GM12891 (cell line): ENCODE data around the gene RNF31.

Source experiments
- DNase-seq: peaks from one replicate; pipeline ENCODE4 v3.0.0; 2011; ENCODE audit warnings: low spot score; ENCODE audit not compliant: insufficient read length
- FAIRE-seq: peaks from 2 replicates; lab custom pipeline; 2011; peaks lifted over from hg19 to GRCh38; lab: Jason Lieb, UNC
- PAX5 ChIP-seq: IDR thresholded peaks from 2 replicates; pipeline ENCODE4 v1.6.1; 2011; ENCODE audit warnings: low read length, moderate library complexity, mild to moderate bottlenecking; ENCODE audit not compliant: insufficient read depth, severe bottlenecking
- POLR2A ChIP-seq: IDR thresholded peaks from 2 replicates; pipeline ENCODE4 v1.6.1; 2011; ENCODE audit warnings: low read depth, low read length, control low read depth
- POLR2AphosphoS5 ChIP-seq: IDR thresholded peaks from 2 replicates; pipeline ENCODE4 v1.6.1; 2011; ENCODE audit warnings: low read depth, low read length, control low read depth
- POU2F2 ChIP-seq: IDR thresholded peaks from 2 replicates; pipeline ENCODE4 v1.6.1; 2011; ENCODE audit warnings: low read depth, mild to moderate bottlenecking, control low read depth, low read length, moderate library complexity
- SPI1 ChIP-seq: IDR thresholded peaks from 2 replicates; pipeline ENCODE4 v1.6.1; 2011; ENCODE audit warnings: low read depth, low read length, control low read depth
- TAF1 ChIP-seq: IDR thresholded peaks from 2 replicates; pipeline ENCODE4 v1.6.1; 2011; ENCODE audit warnings: low read depth, low read length, control low read depth

The RNF31 gene

GRCh38 chr14:24116128-24116814 lies 31.0 kb upstream of the RNF31 start:
- DNase-seq, result no peak
- FAIRE-seq, result no peak
- TF ChIP-seq TAF1, result no peak
- TF ChIP-seq POLR2AphosphoS5, result no peak
- no peak for TF ChIP-seq SPI1
- no peak for TF ChIP-seq PAX5
- no peak for TF ChIP-seq POLR2A
- TF ChIP-seq POU2F2, result no peak

- DNase-seq, result no peak
- no peak for TF ChIP-seq PAX5
- TF ChIP-seq POU2F2, result no peak
- no peak for TF ChIP-seq TAF1
- no peak for TF ChIP-seq SPI1
- TF ChIP-seq POLR2AphosphoS5, result no peak
- no peak for TF ChIP-seq POLR2A
- FAIRE-seq, result no peak
These were observed 30.1 kb upstream of the RNF31 start for GRCh38 chr14:24117179-24117578.

GRCh38 chr14:24119691-24120090 lies 27.6 kb upstream of the RNF31 start:
- no peak for FAIRE-seq
- DNase-seq, result no peak
- TF ChIP-seq POU2F2 (no peak), PAX5 (no peak), SPI1 (no peak), POLR2AphosphoS5 (no peak), POLR2A (no peak), TAF1 (no peak)

DNA sequence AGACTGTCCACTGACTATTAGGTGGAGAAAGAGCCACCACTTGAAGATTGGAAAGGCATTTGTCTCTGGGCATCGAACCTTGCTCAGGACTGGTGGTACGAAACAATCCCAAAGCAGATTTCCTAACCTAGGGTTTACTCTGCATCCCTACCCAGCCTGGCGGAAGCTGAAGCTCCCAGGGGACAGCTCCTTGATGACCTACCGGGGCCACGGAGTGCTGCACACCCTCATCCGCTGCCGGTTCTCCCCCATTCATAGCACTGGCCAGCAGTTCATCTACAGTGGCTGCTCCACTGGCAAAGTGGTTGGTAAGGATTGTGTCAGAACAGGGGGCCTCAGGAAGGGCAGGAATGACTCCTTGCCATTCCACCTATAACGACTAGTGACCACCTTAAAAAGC lies 26.1 kb upstream of the RNF31 start:
- FAIRE-seq (no peak), DNase-seq (no peak)
- TF ChIP-seq POU2F2 (no peak), POLR2A (no peak), PAX5 (no peak), POLR2AphosphoS5 (no peak), TAF1 (no peak), SPI1 (no peak)

- no peak for TF ChIP-seq POLR2AphosphoS5
- TF ChIP-seq SPI1, result no peak
- no peak for TF ChIP-seq POU2F2
- no peak for TF ChIP-seq TAF1
- FAIRE-seq (no peak), DNase-seq (no peak)
These were observed 24.9 kb upstream of the RNF31 start for GRCh38 chr14:24122416-24122815.

- no peak for FAIRE-seq
These were observed 24.4 kb upstream of the RNF31 start for GRCh38 chr14:24122898-24123297.

DNA sequence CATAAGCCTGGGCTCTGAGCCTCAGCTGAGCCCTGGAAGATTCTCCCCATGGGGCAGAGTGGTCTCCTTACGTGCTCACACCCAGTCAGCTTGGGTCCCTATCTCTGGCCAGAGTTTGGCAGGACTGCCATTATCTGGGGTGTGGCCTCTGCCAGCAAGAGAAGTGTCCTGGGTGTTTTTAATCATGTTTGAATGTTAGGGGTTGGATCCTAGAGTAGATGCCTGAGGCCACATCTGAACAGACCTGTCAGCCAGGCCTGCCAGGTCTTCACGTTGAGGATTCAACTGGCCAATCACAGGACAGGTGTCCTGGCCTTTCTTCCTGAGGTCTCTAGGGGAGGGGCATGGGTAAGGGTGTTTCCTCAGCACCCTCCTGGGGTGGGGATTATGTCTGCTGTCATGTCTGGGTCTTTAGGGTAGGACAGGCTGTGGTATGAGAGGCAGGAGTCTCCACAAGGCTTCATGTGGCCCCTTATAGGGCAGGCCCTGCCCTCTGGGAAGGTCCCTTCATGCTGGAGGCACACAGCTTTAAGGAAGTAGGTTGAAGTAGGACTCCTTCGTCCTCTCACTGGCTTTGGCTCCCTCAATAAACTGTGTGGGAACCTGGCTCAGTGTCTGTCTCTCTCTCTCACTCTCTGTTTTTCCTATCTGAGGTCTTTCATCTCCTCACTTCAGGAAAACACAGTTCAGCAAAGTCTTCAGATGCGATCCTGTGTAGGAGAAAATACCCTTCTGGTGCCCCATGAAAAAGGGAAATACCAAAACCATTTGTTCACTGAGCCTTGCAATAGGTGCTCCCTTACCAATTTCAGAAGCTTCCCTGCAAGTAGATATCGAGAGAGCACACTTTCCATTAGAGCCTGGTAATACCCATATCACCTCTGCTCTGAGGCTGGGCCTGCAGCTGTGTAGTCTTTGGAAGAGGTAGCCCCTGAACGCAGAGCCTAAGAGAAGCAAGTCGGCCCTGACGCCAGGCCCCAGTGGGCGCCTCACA lies 23.6 kb upstream of the RNF31 start:
- DNase-seq (no peak), FAIRE-seq (no peak)
- TF ChIP-seq PAX5, result no peak
- TF ChIP-seq SPI1, result no peak

More at GRCh38 chr14:24122898-24123297, 24.4 kb upstream of the RNF31 start:
- TF ChIP-seq POLR2AphosphoS5, result no peak
- no peak for TF ChIP-seq POU2F2
- no peak; the same call in 1 of the 2 replicates for TF ChIP-seq POLR2A
- no peak for TF ChIP-seq SPI1
- no peak for TF ChIP-seq PAX5
- TF ChIP-seq TAF1, result no peak
- DNase-seq, result no peak

DNA sequence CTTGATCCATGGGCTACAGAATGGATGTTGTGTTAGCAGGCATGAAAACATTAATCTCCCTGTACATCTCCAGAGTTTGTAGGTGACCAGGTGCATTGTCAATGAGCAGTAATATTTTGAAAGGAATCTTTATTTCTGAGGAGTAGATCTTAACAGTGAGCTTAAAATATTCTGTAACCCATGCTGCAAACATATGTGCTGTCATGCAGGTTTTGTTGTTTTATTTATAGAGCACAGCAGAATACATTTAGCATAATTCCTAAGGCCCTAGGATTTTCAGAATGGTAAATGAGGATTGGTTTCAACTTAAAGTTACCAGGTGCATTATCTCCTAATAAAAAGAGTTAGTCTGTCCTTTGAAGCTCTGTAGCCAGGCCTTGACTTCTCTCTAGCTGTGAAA lies 20.4 kb upstream of the RNF31 start:
- no peak for TF ChIP-seq SPI1
- TF ChIP-seq POLR2AphosphoS5, result no peak
- TF ChIP-seq TAF1, result no peak
- no peak for TF ChIP-seq POU2F2
- no peak for TF ChIP-seq PAX5
- no peak for TF ChIP-seq POLR2A
- FAIRE-seq (no peak), DNase-seq (no peak)

DNA sequence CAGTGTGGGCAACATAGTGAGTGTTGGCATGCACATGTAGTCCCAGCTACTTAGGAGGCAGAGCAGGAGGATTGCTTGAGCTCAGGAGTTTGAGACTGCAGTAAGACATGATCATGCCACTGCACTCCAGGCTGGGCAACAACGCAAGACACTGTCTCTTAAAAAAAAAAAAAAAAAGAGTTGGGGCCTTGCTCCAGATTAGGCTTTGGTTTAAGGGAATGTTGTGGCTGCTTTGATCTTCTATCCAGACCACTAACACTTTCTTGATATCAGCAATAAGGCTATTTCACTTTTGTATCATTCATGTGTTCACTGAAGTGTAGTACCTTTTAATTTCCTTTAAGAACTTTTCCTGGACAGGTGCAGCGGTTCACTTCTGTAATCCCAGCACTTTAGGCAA lies 19.6 kb upstream of the RNF31 start:
- no peak for DNase-seq
- no peak for TF ChIP-seq POLR2A
- TF ChIP-seq POLR2AphosphoS5, result no peak
- TF ChIP-seq SPI1, result no peak
- no peak for TF ChIP-seq PAX5
- FAIRE-seq, result no peak

- TF ChIP-seq TAF1, result no peak
- no peak for TF ChIP-seq POLR2A
- no peak for TF ChIP-seq POU2F2
- no peak for TF ChIP-seq SPI1
- no peak for TF ChIP-seq PAX5
- TF ChIP-seq POLR2AphosphoS5, result no peak
- DNase-seq, result no peak
- FAIRE-seq, result no peak
These were observed 17.8 kb upstream of the RNF31 start for GRCh38 chr14:24129410-24129998.
